Effector CD4-positive, alpha-beta T cell (primary cell): ENCODE data around the gene KRTAP9-1.
"Not testable (repeated sequence)": the region's sequence is repeated elsewhere in the genome, so short reads cannot be mapped to it uniquely, and the experiment has no call there.

Experiments used
- DNase-seq: peaks from one replicate; pipeline ENCODE4 v3.0.0-alpha.2; 2020

Gene KRTAP9-1

GRCh38 chr17:41184480-41184961, 5.2 kb upstream of the KRTAP9-1 start, which contains the start of gene KRTAP4-1:
TSS of gene KRTAP4-1 (minus strand) at chr17:41184911. CDS start at chr17:41184854, 57 bp downstream.
- no peak for DNase-seq

GRCh38 chr17:41185001-41185400, 4.7 kb upstream of the KRTAP9-1 start:
- no peak for DNase-seq

- no peak for DNase-seq
Observed at GRCh38 chr17:41186872-41187271, 2.8 kb upstream of the KRTAP9-1 start.

GRCh38 chr17:41190328-41190727, 641 bp downstream of the KRTAP9-1 start:
- no peak for DNase-seq

- DNase-seq, result no peak
Observed at GRCh38 chr17:41196068-41196467, 6.4 kb downstream of the KRTAP9-1 start.

GRCh38 chr17:41199421-41200078, 9.9 kb downstream of the KRTAP9-1 start:
- no peak for DNase-seq

GRCh38 chr17:41211845-41212466, 22.3 kb downstream of the KRTAP9-1 start:
- DNase-seq, result no peak

GRCh38 chr17:41212524-41213169, 23.0 kb downstream of the KRTAP9-1 start:
- no peak for DNase-seq

- no peak for DNase-seq
Observed at GRCh38 chr17:41215681-41216080, 26.0 kb downstream of the KRTAP9-1 start.

- DNase-seq, result no peak
Observed at GRCh38 chr17:41223821-41224220, 34.1 kb downstream of the KRTAP9-1 start.

- DNase-seq, result no peak
Observed at GRCh38 chr17:41226051-41226450, 36.4 kb downstream of the KRTAP9-1 start.

GRCh38 chr17:41226598-41227095, 37.0 kb downstream of the KRTAP9-1 start, which contains the start of gene KRTAP9-2:
TSS of gene KRTAP9-2 (plus strand) at chr17:41226648. CDS start at chr17:41226655, 7 bp downstream.
- not testable (repeated sequence) for DNase-seq

- DNase-seq, result no peak
Observed at GRCh38 chr17:41230094-41230493, 40.4 kb downstream of the KRTAP9-1 start.

- no peak for DNase-seq
Observed at GRCh38 chr17:41231731-41232130, 42.0 kb downstream of the KRTAP9-1 start.

- not testable (repeated sequence) for DNase-seq
Observed at GRCh38 chr17:41232399-41233105, 42.9 kb downstream of the KRTAP9-1 start, which contains the start of gene KRTAP9-3. TSS of gene KRTAP9-3 (plus strand) at chr17:41232449. CDS start at chr17:41232502, 53 bp downstream.

- DNase-seq, result not testable (repeated sequence)
Observed at GRCh38 chr17:41237116-41237515, 47.4 kb downstream of the KRTAP9-1 start.

GRCh38 chr17:41237949-41238437, 48.3 kb downstream of the KRTAP9-1 start, which contains the start of gene KRTAP9-8:
TSS of gene KRTAP9-8 (plus strand) at chr17:41237999. CDS start at chr17:41238052, 53 bp downstream.
- DNase-seq, result not testable (repeated sequence)
